ENCODE measurements around the gene IMPA2.

Gene IMPA2

GRCh38 chr18:12021596-12021995, 40.3 kb downstream of the IMPA2 start:
- no peak overlapping the region for H4K12ac ChIP-seq (ENCODE audit: low read depth, low read length)
- no peaks in the 10 kb centered on the region for H3K79me2 ChIP-seq (ENCODE audit: control insufficient read depth, insufficient read depth, low read length, poor library complexity)
- no peak overlapping the region for H3K4me3 ChIP-seq (ENCODE audit: low read depth, low read length)
- H3K9ac ChIP-seq (ENCODE audit: low read length), result no peak overlapping the region
- no peaks in the 10 kb centered on the region for H3K79me1 ChIP-seq (ENCODE audit: low read length)
- H2AK5ac ChIP-seq (ENCODE audit: low read length), result no peak overlapping the region
- no peak overlapping the region for H4K91ac ChIP-seq (ENCODE audit: low read depth, low read length)
- H3K23ac ChIP-seq (ENCODE audit: low read length), result no peak overlapping the region
- H3K36me3 ChIP-seq (ENCODE audit: control insufficient read depth in 1 of 2, insufficient read depth in 2 of 2, low read length in 2 of 2), result no peaks in the 10 kb centered on the region
- DNase-seq, result no peak
- no peak overlapping the region for H3K4me2 ChIP-seq (ENCODE audit: low read length)
- H3K27ac ChIP-seq (ENCODE audit: low read depth, low read length), result no peak overlapping the region
- H3K4ac ChIP-seq (ENCODE audit: low read depth, low read length), result no peak overlapping the region
- H2BK12ac ChIP-seq (ENCODE audit: low read length), result no peak overlapping the region
- H2BK120ac ChIP-seq (ENCODE audit: insufficient read depth, low read length, poor library complexity), result no peak overlapping the region
- H3K27me3 ChIP-seq (ENCODE audit: insufficient read depth, low read length), result no peaks in the 10 kb centered on the region
- no peaks in the 10 kb centered on the region for H3K9me3 ChIP-seq (ENCODE audit: insufficient read depth, low read depth, low read length)
- H2BK5ac ChIP-seq (ENCODE audit: low read depth, low read length, poor library complexity), result no peak overlapping the region
- H3K4me1 ChIP-seq (ENCODE audit: control insufficient read depth in 1 of 2, insufficient read depth in 2 of 2, low read length in 2 of 2), result no peaks in the 10 kb centered on the region
- no peak overlapping the region for H4K8ac ChIP-seq (ENCODE audit: low read depth, low read length)
- no peak overlapping the region for H2AFZ ChIP-seq (ENCODE audit: insufficient read depth, low read length, poor library complexity)
- WGBS (ENCODE audit: extremely low coverage, insufficient coverage, insufficient read length), result no CpG with 5 or more reads among the region's 8 CpGs
- no peak overlapping the region for H3K18ac ChIP-seq (ENCODE audit: low read length)
- no peak overlapping the region for H3K14ac ChIP-seq (ENCODE audit: low read length)

GRCh38 chr18:12023375-12023774, 42.1 kb downstream of the IMPA2 start:
- no CpG with 5 or more reads among the region's 3 CpGs for WGBS (ENCODE audit: extremely low coverage, insufficient coverage, insufficient read length)
- Histone ChIP-seq H3K23ac (ENCODE audit: low read length) (no peak overlapping the region), H3K27me3 (ENCODE audit: insufficient read depth, low read length) (no peaks in the 10 kb centered on the region), H3K79me1 (ENCODE audit: low read length) (no peaks in the 10 kb centered on the region), H2AK5ac (ENCODE audit: low read length) (no peak overlapping the region), H3K79me2 (ENCODE audit: control insufficient read depth, insufficient read depth, low read length, poor library complexity) (no peaks in the 10 kb centered on the region), H3K36me3 (ENCODE audit: control insufficient read depth in 1 of 2, insufficient read depth in 2 of 2, low read length in 2 of 2) (no peaks in the 10 kb centered on the region), H2BK5ac (ENCODE audit: low read depth, low read length, poor library complexity) (no peak overlapping the region), H4K12ac (ENCODE audit: low read depth, low read length) (no peak overlapping the region), H3K27ac (ENCODE audit: low read depth, low read length) (no peak overlapping the region), H3K4me1 (ENCODE audit: control insufficient read depth in 1 of 2, insufficient read depth in 2 of 2, low read length in 2 of 2) (no peaks in the 10 kb centered on the region), H3K9me3 (ENCODE audit: insufficient read depth, low read depth, low read length) (no peaks in the 10 kb centered on the region), H3K4ac (ENCODE audit: low read depth, low read length) (no peak overlapping the region), H3K18ac (ENCODE audit: low read length) (no peak overlapping the region), H4K8ac (ENCODE audit: low read depth, low read length) (no peak overlapping the region), H4K91ac (ENCODE audit: low read depth, low read length) (no peak overlapping the region), H2AFZ (ENCODE audit: insufficient read depth, low read length, poor library complexity) (no peak overlapping the region), H3K14ac (ENCODE audit: low read length) (no peak overlapping the region), H2BK12ac (ENCODE audit: low read length) (no peak overlapping the region), H3K4me3 (ENCODE audit: low read depth, low read length) (no peak overlapping the region), H2BK120ac (ENCODE audit: insufficient read depth, low read length, poor library complexity) (no peak overlapping the region), H3K9ac (ENCODE audit: low read length) (no peak overlapping the region), H3K4me2 (ENCODE audit: low read length) (no peak overlapping the region)
- DNase-seq, result no peak

- no peaks in the 10 kb centered on the region for H3K79me1 ChIP-seq (ENCODE audit: low read length)
- no peak for DNase-seq
- no peak overlapping the region for H2BK120ac ChIP-seq (ENCODE audit: insufficient read depth, low read length, poor library complexity)
- no peaks in the 10 kb centered on the region for H3K9me3 ChIP-seq (ENCODE audit: insufficient read depth, low read depth, low read length)
- no CpG with 5 or more reads among the region's 5 CpGs for WGBS (ENCODE audit: extremely low coverage, insufficient coverage, insufficient read length)
- no peaks in the 10 kb centered on the region for H3K79me2 ChIP-seq (ENCODE audit: control insufficient read depth, insufficient read depth, low read length, poor library complexity)
- H4K12ac ChIP-seq (ENCODE audit: low read depth, low read length), result no peak overlapping the region
- H3K23ac ChIP-seq (ENCODE audit: low read length), result no peak overlapping the region
- no peak overlapping the region for H3K4ac ChIP-seq (ENCODE audit: low read depth, low read length)
- H2BK12ac ChIP-seq (ENCODE audit: low read length), result no peak overlapping the region
- no peak overlapping the region for H3K4me2 ChIP-seq (ENCODE audit: low read length)
- H3K14ac ChIP-seq (ENCODE audit: low read length), result no peak overlapping the region
- no peaks in the 10 kb centered on the region for H3K4me1 ChIP-seq (ENCODE audit: control insufficient read depth in 1 of 2, insufficient read depth in 2 of 2, low read length in 2 of 2)
- H3K36me3 ChIP-seq (ENCODE audit: control insufficient read depth in 1 of 2, insufficient read depth in 2 of 2, low read length in 2 of 2), result no peaks in the 10 kb centered on the region
- no peak overlapping the region for H4K8ac ChIP-seq (ENCODE audit: low read depth, low read length)
- no peak overlapping the region for H2AFZ ChIP-seq (ENCODE audit: insufficient read depth, low read length, poor library complexity)
- H3K18ac ChIP-seq (ENCODE audit: low read length), result no peak overlapping the region
- no peak overlapping the region for H2AK5ac ChIP-seq (ENCODE audit: low read length)
- H4K91ac ChIP-seq (ENCODE audit: low read depth, low read length), result no peak overlapping the region
- H3K27ac ChIP-seq (ENCODE audit: low read depth, low read length), result no peak overlapping the region
- H2BK5ac ChIP-seq (ENCODE audit: low read depth, low read length, poor library complexity), result no peak overlapping the region
- H3K9ac ChIP-seq (ENCODE audit: low read length), result no peak overlapping the region
- no peak overlapping the region for H3K4me3 ChIP-seq (ENCODE audit: low read depth, low read length)
- H3K27me3 ChIP-seq (ENCODE audit: insufficient read depth, low read length), result no peaks in the 10 kb centered on the region
Measured at GRCh38 chr18:12026562-12026961, 45.3 kb downstream of the IMPA2 start.

- Histone ChIP-seq H2BK120ac (ENCODE audit: insufficient read depth, low read length, poor library complexity) (no peak overlapping the region), H3K4ac (ENCODE audit: low read depth, low read length) (no peak overlapping the region), H2BK12ac (ENCODE audit: low read length) (no peak overlapping the region), H3K27me3 (ENCODE audit: insufficient read depth, low read length) (no peaks in the 10 kb centered on the region), H4K12ac (ENCODE audit: low read depth, low read length) (no peak overlapping the region), H3K79me2 (ENCODE audit: control insufficient read depth, insufficient read depth, low read length, poor library complexity) (no peaks in the 10 kb centered on the region), H3K4me1 (ENCODE audit: control insufficient read depth in 1 of 2, insufficient read depth in 2 of 2, low read length in 2 of 2) (no peaks in the 10 kb centered on the region), H2BK5ac (ENCODE audit: low read depth, low read length, poor library complexity) (no peak overlapping the region), H3K9ac (ENCODE audit: low read length) (no peak overlapping the region), H3K9me3 (ENCODE audit: insufficient read depth, low read depth, low read length) (no peaks in the 10 kb centered on the region), H2AFZ (ENCODE audit: insufficient read depth, low read length, poor library complexity) (no peak overlapping the region), H2AK5ac (ENCODE audit: low read length) (no peak overlapping the region), H4K91ac (ENCODE audit: low read depth, low read length) (no peak overlapping the region), H3K18ac (ENCODE audit: low read length) (no peak overlapping the region), H3K79me1 (ENCODE audit: low read length) (no peaks in the 10 kb centered on the region), H3K14ac (ENCODE audit: low read length) (no peak overlapping the region), H3K36me3 (ENCODE audit: control insufficient read depth in 1 of 2, insufficient read depth in 2 of 2, low read length in 2 of 2) (no peaks in the 10 kb centered on the region), H3K4me2 (ENCODE audit: low read length) (no peak overlapping the region), H3K23ac (ENCODE audit: low read length) (no peak overlapping the region), H4K8ac (ENCODE audit: low read depth, low read length) (no peak overlapping the region), H3K4me3 (ENCODE audit: low read depth, low read length) (no peak overlapping the region), H3K27ac (ENCODE audit: low read depth, low read length) (no peak overlapping the region)
- WGBS (ENCODE audit: extremely low coverage, insufficient coverage, insufficient read length), result no CpG with 5 or more reads among the region's 9 CpGs
- DNase-seq, result no peak
Measured at GRCh38 chr18:12027046-12027445, 45.7 kb downstream of the IMPA2 start.
